Omental fat pad (tissue), 4 donors: Measurements from ENCODE around the gene ATF3. TPM values are rescaled to one million over a fixed set of nuclear protein-coding genes. Genes with fewer than 3 reads are reported as not detected.
"Not testable (repeated sequence)": the region's sequence is repeated elsewhere in the genome, so short reads cannot be mapped to it uniquely, and the experiment has no call there.

Source experiments
- ATAC-seq: fragments of 150-250 bp; one replicate; pipeline ENCODE4 v1.9.1; 2016; ENCODE audit warnings: mild to moderate bottlenecking, moderate library complexity; ENCODE audit not compliant: low FRiP score
- DNase-seq: peaks from one replicate; pipeline ENCODE4 v3.0.0-alpha.2; 2019; ENCODE audit warnings: low spot score
- CTCF ChIP-seq, 3 donors: fragments of 450-650 bp; IDR thresholded peaks; one replicate each; pipeline ENCODE4 v1.5.1; 2016 to 2017; ENCODE audit warnings: antibody characterized with exemption in 3 of 3, mild to moderate bottlenecking in 3 of 3, moderate library complexity in 2 of 3
- total RNA-seq, 4 donors: library from RNA; depleted of rRNA; stranded (reverse); fragments of >200 nt; gene quantifications; one replicate each; pipeline ENCODE4 v1.1.0, GENCODE V29; 2016

Gene ATF3
- total RNA-seq, 4 donors from 2014 or later: 41.5 to 229 (median 77.5) TPM

GRCh38 chr1:212634252-212634651 is 25.7 kb downstream of the ATF3 start:
- no peak for DNase-seq
- ATAC-seq: no peak
- TF ChIP-seq CTCF (IDR thresholded peaks at IDR 0.05): no peak

- TF ChIP-seq CTCF (IDR thresholded peaks at IDR 0.05): no peak
- ATAC-seq (no peak), DNase-seq (no peak)
These were observed 26.6 kb downstream of the ATF3 start for GRCh38 chr1:212635141-212635631.

DNA sequence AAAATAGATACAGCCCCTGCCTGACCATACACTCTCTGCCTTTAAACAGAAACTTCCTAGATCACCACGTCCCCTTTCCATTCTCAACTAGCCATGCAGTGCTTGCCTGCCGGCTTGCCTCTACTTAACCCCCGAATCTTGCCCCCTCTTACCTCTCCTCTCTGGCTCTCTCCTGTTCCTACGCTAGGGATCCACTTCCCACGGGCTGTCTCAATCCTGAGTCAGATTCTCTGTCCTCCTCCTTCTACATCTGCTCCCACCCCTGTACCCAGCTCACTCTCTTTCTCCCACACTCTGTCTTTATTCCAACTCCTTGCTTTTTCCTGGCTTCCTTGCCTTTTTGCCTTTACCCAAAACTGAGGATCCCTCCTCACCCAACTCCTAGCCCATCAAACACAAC is 29.3 kb downstream of the ATF3 start:
- ATAC-seq (no peak), DNase-seq (no peak)
- TF ChIP-seq CTCF (IDR thresholded peaks at IDR 0.05): no peak

DNA sequence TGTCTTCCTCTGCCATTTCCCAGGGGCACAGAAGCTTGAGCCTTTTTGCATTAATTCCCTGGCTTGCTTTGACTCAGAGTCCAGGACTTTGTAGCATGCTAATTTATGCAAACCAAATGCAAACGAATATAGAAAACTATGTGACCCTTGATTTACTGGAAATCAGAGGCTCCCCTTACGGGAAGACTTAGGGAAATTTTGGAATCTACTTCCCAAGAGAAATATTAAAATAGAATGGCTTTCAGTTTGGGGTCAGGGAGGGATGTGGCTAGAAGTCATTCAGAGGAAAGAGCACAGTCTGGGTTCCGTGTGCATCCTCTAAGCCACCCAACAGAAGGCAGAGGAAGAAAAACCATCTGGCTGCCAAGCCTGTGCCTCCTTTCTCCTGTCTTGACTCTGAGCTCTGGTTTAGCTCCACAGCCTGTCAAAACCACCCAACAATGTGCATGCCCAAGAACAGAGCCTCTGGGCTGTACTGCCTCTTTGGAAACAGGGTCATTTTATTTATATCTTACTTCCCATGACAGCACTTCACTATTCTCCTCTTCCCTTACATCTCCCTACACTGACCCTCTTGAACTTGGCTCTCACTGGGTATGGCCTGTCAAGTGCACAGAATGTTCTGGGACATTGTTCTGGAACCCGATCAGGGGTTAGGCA is 30.1 kb downstream of the ATF3 start:
- no peak for TF ChIP-seq CTCF (IDR thresholded peaks at IDR 0.05)
- no peak for DNase-seq
- ATAC-seq: no peak

GRCh38 chr1:212639524-212639923 is 31.0 kb downstream of the ATF3 start:
- not testable (repeated sequence) for ATAC-seq, DNase-seq

- DNase-seq (no peak), ATAC-seq (no peak)
- no peak for TF ChIP-seq CTCF (IDR thresholded peaks at IDR 0.05)
These were observed 31.8 kb downstream of the ATF3 start for GRCh38 chr1:212640223-212640878.

GRCh38 chr1:212641956-212642355 is 33.4 kb downstream of the ATF3 start:
- DNase-seq: no peak
- no peak for TF ChIP-seq CTCF (IDR thresholded peaks at IDR 0.05)
- ATAC-seq: no peak
